Keratinocyte (primary cell): ENCODE data around the gene MTHFR. TPM values are rescaled to one million over a fixed set of nuclear protein-coding genes. Genes with fewer than 3 reads are reported as not detected.

Experiments
- DNase-seq: peaks from one replicate; pipeline ENCODE4 v3.0.0-alpha.2; 2011; ENCODE audit warnings: low read depth, missing footprints, low spot score
- FAIRE-seq: peaks from 2 replicates; lab custom pipeline; 2011; peaks lifted over from hg19 to GRCh38; lab: Jason Lieb, UNC
- H2AFZ ChIP-seq: 2 replicates; pipeline ENCODE4 v1.6.0; 2012; ENCODE audit warnings: low read length, control low read depth, inconsistent platforms; ENCODE audit not compliant: control insufficient read depth
- H3K27ac ChIP-seq: 2 replicates; pipeline ENCODE4 v1.5.1; 2011; ENCODE audit warnings: low read length; ENCODE audit not compliant: control insufficient read depth, insufficient read depth
- H3K27me3 ChIP-seq: 3 replicates; pipeline ENCODE4 v1.6.0; 2011; ENCODE audit warnings: low read length; ENCODE audit not compliant: control insufficient read depth, insufficient read depth; ENCODE audit errors: extremely low read depth
- H3K36me3 ChIP-seq, 2 experiments: 2 replicates in 1 of 2; 3 replicates in 1 of 2; pipeline ENCODE4 v1.5.1; 2011; ENCODE audit warnings: low read length in 2 of 2, mild to moderate bottlenecking in 1 of 2; ENCODE audit not compliant: control insufficient read depth in 2 of 2, insufficient read depth in 2 of 2; ENCODE audit errors: extremely low read depth in 1 of 2
- H3K4me1 ChIP-seq: 3 replicates; pipeline ENCODE4 v1.5.1; 2011; ENCODE audit warnings: low read length; ENCODE audit not compliant: control insufficient read depth, insufficient read depth; ENCODE audit errors: extremely low read depth
- H3K4me2 ChIP-seq: 3 replicates; pipeline ENCODE4 v1.6.0; 2011; ENCODE audit warnings: low read depth, low read length; ENCODE audit not compliant: control insufficient read depth, insufficient read depth; ENCODE audit errors: extremely low read depth
- H3K4me3 ChIP-seq, 3 experiments: fragments of 200-600 bp in 1 of 3; sonication (generic) in 1 of 3; 2 replicates in 2 of 3; 3 replicates in 1 of 3; pipeline ENCODE4 v1.5.1; 2011 to 2016; ENCODE audit warnings: low read length in 3 of 3, mild to moderate bottlenecking in 3 of 3, control low read depth in 2 of 3, inconsistent platforms in 1 of 3, low read depth in 1 of 3, mixed read lengths in 1 of 3, mixed run types in 1 of 3, moderate library complexity in 1 of 3; ENCODE audit not compliant: control insufficient read depth in 2 of 3, insufficient read depth in 2 of 3; ENCODE audit errors: extremely low read depth in 1 of 3
- H3K79me2 ChIP-seq: 2 replicates; pipeline ENCODE4 v1.6.0; 2012; ENCODE audit warnings: low read length; ENCODE audit not compliant: control insufficient read depth, insufficient read depth
- H3K9ac ChIP-seq: 3 replicates; pipeline ENCODE4 v1.6.0; 2011; ENCODE audit warnings: low read length; ENCODE audit not compliant: control insufficient read depth, insufficient read depth; ENCODE audit errors: extremely low read depth
- H3K9me1 ChIP-seq: 3 replicates; pipeline ENCODE4 v1.6.0; 2011; ENCODE audit warnings: low read length; ENCODE audit not compliant: control insufficient read depth, insufficient read depth; ENCODE audit errors: extremely low read depth
- H3K9me3 ChIP-seq: 2 replicates; pipeline ENCODE4 v1.5.1; 2012; ENCODE audit warnings: low read depth, low read length; ENCODE audit not compliant: control insufficient read depth
- H4K20me1 ChIP-seq: 3 replicates; pipeline ENCODE4 v1.6.0; 2011; ENCODE audit warnings: low read length; ENCODE audit not compliant: control insufficient read depth, insufficient read depth; ENCODE audit errors: extremely low read depth
- EZH2 ChIP-seq: IDR thresholded peaks from one replicate; pipeline ENCODE4 v1.6.1; 2012; ENCODE audit warnings: inconsistent platforms, mild to moderate bottlenecking, low read length, moderate library complexity
- dilution Hi-C: fragments of 300-500 bp; cut with MboI; formaldehyde crosslinking; loops from one replicate; pipeline ENCODE4 v1.7.0; 2020; ENCODE audit warnings: low sequenced_read_pairs; ENCODE audit not compliant: extremely low pct_ligation_motif_present
- polyA plus RNA-seq, 5 experiments: library from polyadenylated mRNA; depleted of rRNA in 3 of 5; stranded (reverse) in 3 of 5; stranded (forward) in 1 of 5; unstranded in 1 of 5; fragments of >200 nt; gene quantifications; 1 replicate in 1 of 5; 2 replicates in 3 of 5; 3 replicates in 1 of 5; pipeline versions ENCODE4 v1.2.1 to v1.2.3, GENCODE V29; 2011 to 2012; ENCODE audit warnings: missing spikeins in 2 of 5, low read depth in 1 of 5, low replicate concordance in 1 of 5
- TF ChIP-seq, protein P1 (sequence below), 3 experiments: IDR thresholded peaks in 1 of 3; conservative IDR thresholded peaks in 1 of 3; optimal IDR thresholded peaks in 1 of 3; 2 replicates in 2 of 3; 3 replicates in 1 of 3; pipeline versions ENCODE3 to v1.5.1; 2011; ENCODE audit warnings: low read length in 3 of 3, mild to moderate bottlenecking in 3 of 3, moderate library complexity in 2 of 3, control low read depth in 1 of 3, inconsistent platforms in 1 of 3; ENCODE audit not compliant: insufficient read depth in 2 of 3; ENCODE audit errors: extremely low read depth in 1 of 3

Gene MTHFR
- polyA plus RNA-seq, 1 donor (not counting 4 experiments of a cell fraction or from before 2014, with no cell fraction given), result 5.2 TPM

DNA sequence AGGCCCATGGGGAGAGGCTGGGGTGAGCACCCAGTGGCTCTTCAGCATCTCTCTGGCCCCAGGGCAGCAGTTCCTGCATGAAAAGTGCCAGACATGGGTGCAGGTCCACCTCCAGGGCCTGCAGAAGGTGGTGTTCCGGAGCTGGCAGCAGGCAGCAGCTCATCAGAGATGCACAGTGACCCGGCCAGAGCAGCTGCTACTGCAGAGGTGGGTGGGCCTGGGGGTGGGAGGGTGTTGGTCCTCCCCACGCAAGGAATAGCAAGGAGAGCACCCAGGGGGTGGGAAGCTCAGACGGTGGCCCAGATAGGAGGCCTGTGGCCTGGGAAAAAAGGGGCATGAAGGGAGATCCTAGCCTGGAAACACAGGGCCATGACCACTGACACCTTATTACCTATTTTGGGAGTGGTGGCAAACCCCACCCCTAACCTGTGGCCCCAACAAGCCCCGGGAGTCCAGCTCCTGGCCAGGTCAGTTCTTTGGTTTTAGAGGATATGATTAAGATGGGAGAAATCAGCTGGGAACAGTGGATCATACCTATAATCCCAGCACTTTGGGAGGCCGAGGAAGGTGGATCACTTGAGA, 23.5 kb downstream of the MTHFR start:
- Histone ChIP-seq H4K20me1 (no peaks in the 10 kb centered on the region), H3K36me3 (no peaks in the 10 kb centered on the region), H3K27me3 (no peaks in the 10 kb centered on the region), H3K4me3 (no peak overlapping the region), H3K4me1 (peaks cover 4% of the 10 kb centered on the region), H3K9me3 (no peaks in the 10 kb centered on the region), H3K4me2 (no peak overlapping the region), H3K9me1 (no peaks in the 10 kb centered on the region), H3K27ac (no peak overlapping the region), H3K79me2 (no peaks in the 10 kb centered on the region), H2AFZ (no peak overlapping the region), H3K9ac (no peak overlapping the region)
- no peak for FAIRE-seq
- TF ChIP-seq EZH2, result no peak
- TF ChIP-seq, protein P1, sequence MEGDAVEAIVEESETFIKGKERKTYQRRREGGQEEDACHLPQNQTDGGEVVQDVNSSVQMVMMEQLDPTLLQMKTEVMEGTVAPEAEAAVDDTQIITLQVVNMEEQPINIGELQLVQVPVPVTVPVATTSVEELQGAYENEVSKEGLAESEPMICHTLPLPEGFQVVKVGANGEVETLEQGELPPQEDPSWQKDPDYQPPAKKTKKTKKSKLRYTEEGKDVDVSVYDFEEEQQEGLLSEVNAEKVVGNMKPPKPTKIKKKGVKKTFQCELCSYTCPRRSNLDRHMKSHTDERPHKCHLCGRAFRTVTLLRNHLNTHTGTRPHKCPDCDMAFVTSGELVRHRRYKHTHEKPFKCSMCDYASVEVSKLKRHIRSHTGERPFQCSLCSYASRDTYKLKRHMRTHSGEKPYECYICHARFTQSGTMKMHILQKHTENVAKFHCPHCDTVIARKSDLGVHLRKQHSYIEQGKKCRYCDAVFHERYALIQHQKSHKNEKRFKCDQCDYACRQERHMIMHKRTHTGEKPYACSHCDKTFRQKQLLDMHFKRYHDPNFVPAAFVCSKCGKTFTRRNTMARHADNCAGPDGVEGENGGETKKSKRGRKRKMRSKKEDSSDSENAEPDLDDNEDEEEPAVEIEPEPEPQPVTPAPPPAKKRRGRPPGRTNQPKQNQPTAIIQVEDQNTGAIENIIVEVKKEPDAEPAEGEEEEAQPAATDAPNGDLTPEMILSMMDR (optimal IDR thresholded peaks at IDR 0.05 in 1 of 3, IDR thresholded peaks at IDR 0.05 in 1 of 3, conservative IDR thresholded peaks at IDR 0.05 in 1 of 3; ENCODE audit: extremely low read depth in 1 of 3, insufficient read depth in 2 of 3, low read length in 3 of 3), result no peak
- dilution Hi-C loops, result no loop called here
- DNase-seq, result no peak

DNA sequence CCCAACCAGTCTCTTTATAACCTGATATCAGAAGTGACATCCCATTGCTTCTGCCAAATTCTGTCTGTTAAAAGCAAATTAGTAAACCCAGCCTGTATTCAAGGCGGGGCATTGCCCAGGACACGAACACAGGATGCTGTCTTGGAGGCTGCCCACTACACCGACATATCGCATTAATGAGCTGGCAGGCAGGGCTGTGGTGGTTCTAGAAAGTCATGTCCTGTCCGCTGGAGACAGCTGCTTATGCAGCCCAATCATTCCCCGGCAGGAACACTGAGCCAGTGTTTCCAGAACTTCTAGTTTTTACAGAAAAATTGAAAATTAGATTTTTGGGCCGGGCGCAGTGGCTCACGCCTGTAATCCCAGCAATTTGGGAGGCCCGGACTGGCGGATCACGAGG, 24.5 kb downstream of the MTHFR start:
- dilution Hi-C loops, result no loop called here
- Histone ChIP-seq H2AFZ (no peak overlapping the region), H3K9me3 (no peaks in the 10 kb centered on the region), H3K4me3 (no peak overlapping the region), H3K4me1 (peaks cover 4% of the 10 kb centered on the region), H3K4me2 (no peak overlapping the region), H3K27me3 (no peaks in the 10 kb centered on the region), H4K20me1 (no peaks in the 10 kb centered on the region), H3K36me3 (no peaks in the 10 kb centered on the region), H3K9ac (no peak overlapping the region), H3K79me2 (no peaks in the 10 kb centered on the region), H3K9me1 (no peaks in the 10 kb centered on the region), H3K27ac (no peak overlapping the region)
- FAIRE-seq (no peak), DNase-seq (no peak)
- TF ChIP-seq EZH2, result no peak
- TF ChIP-seq, protein P1 (optimal IDR thresholded peaks at IDR 0.05 in 1 of 3, IDR thresholded peaks at IDR 0.05 in 1 of 3, conservative IDR thresholded peaks at IDR 0.05 in 1 of 3; ENCODE audit: extremely low read depth in 1 of 3, insufficient read depth in 2 of 3, low read length in 3 of 3), result no peak
